ENCODE measurements around the gene PDZD8. TPM values are rescaled to one million over a fixed set of nuclear protein-coding genes. Genes with fewer than 3 reads are reported as not detected.

The PDZD8 gene
- polyA plus RNA-seq, 1 experiment = 13.6 TPM

DNA sequence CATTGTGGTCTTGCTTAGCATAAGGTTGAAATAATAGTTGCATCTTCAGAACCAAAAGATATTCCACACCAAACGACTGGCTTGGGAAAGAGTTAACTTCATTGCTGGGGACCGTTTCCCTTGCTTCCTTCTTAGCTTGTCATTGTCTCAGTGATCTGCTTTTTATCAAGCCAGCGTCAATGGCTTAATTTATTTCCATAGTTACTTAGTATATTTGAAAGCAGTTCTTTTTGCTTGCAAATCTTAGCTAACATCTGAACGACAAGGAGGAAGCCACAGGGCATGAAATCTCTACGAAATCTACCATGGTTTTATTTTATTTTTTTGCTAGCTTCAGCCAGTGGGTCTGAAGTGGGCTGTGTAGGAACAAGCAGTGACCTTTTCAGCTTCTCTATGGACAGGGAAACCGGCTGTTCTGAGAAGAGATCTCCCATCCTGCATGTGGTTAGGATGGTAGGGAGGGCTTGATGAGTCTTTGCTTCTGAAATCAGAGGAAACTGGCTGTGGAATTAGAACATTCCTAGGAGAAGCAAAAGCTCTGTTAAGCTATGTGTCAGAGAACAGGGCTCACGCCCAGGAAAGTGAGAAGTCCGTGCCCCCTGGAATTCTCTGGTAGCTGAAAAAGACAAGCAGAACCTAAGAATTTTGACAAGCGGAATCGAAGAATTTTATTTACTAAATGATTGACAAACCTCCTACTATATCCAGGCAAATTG is 126.3 kb downstream of the PDZD8 start:
- ChIA-PET POLR2A (interaction anchor here (0.5 kb wide), 1 partner anchor 66 kb away, joined by 3 read pairs; no protein-coding TSS in a partner anchor), CTCF (interaction anchor here (0.6 to 4.1 kb wide), 5 partner anchors 23 to 1442 kb away, joined by 3 to 18 read pairs (median 3); no protein-coding TSS in a partner anchor)
- no peak for DNase-seq (ENCODE audit: low read depth)

DNA sequence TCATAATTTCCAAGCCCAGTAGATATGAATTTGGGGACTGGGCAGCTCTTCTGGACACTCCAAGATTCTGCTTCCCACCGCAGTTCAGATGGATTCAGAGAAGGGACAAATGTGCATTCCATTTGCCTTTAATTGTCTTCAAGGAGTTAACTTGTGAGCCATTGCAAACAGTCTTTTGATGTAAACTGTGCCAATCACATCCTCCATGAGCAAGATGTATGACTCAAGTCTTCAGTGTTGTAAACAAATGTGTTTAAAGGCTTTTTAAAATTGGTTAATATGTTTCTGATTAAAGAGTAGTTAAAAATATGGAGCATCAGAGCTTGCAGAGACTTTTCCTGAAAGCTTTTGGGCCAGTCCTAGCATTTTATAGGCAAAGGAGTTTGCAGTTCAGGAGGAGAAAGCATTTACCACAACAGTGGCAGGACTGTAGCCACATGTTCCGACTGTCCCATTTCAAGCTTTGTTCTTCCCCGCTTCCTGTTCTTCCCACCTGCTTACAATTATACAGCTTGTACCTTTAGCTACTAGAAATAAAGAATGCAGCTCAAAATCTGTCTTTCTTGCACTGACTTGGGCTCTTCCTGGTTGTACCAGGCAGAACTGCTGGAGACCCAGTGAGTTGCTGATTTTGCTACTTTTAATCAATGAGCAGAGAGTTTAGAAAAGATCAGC is 128.1 kb downstream of the PDZD8 start:
- ChIA-PET POLR2A (interaction anchor here (0.6 kb wide), 1 partner anchor 1263 kb away, joined by 3 read pairs; no protein-coding TSS in a partner anchor), CTCF (interaction anchor here (1.1 to 6.1 kb wide), 3 partner anchors 30 to 95 kb away, joined by 3 to 27 read pairs (median 9); no protein-coding TSS in a partner anchor)
- Histone ChIP-seq H3K36me3 (ENCODE audit: control insufficient read depth, insufficient read depth, low read length) (no peaks in the 10 kb centered on the region), H3K27me3 (ENCODE audit: control insufficient read depth, insufficient read depth, low read length) (peaks cover 5% of the 10 kb centered on the region), H3K4me3 (ENCODE audit: low read depth, low read length) (no peak overlapping the region)
- peak; percentile 4 for DNase-seq (ENCODE audit: low read depth)
- TF ChIP-seq, protein P1, sequence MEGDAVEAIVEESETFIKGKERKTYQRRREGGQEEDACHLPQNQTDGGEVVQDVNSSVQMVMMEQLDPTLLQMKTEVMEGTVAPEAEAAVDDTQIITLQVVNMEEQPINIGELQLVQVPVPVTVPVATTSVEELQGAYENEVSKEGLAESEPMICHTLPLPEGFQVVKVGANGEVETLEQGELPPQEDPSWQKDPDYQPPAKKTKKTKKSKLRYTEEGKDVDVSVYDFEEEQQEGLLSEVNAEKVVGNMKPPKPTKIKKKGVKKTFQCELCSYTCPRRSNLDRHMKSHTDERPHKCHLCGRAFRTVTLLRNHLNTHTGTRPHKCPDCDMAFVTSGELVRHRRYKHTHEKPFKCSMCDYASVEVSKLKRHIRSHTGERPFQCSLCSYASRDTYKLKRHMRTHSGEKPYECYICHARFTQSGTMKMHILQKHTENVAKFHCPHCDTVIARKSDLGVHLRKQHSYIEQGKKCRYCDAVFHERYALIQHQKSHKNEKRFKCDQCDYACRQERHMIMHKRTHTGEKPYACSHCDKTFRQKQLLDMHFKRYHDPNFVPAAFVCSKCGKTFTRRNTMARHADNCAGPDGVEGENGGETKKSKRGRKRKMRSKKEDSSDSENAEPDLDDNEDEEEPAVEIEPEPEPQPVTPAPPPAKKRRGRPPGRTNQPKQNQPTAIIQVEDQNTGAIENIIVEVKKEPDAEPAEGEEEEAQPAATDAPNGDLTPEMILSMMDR (IDR thresholded peaks at IDR 0.05; ENCODE audit: insufficient read depth, low read depth, low read length) = no peak

More for the DNA sequence above, 126.3 kb downstream of the PDZD8 start:
- Histone ChIP-seq H3K36me3 (ENCODE audit: control insufficient read depth, insufficient read depth, low read length) (no peaks in the 10 kb centered on the region), H3K27me3 (ENCODE audit: control insufficient read depth, insufficient read depth, low read length) (peaks cover 3% of the 10 kb centered on the region), H3K4me3 (ENCODE audit: low read depth, low read length) (no peak overlapping the region)
- TF ChIP-seq, protein P1 (IDR thresholded peaks at IDR 0.05; ENCODE audit: insufficient read depth, low read depth, low read length) = no peak

DNA sequence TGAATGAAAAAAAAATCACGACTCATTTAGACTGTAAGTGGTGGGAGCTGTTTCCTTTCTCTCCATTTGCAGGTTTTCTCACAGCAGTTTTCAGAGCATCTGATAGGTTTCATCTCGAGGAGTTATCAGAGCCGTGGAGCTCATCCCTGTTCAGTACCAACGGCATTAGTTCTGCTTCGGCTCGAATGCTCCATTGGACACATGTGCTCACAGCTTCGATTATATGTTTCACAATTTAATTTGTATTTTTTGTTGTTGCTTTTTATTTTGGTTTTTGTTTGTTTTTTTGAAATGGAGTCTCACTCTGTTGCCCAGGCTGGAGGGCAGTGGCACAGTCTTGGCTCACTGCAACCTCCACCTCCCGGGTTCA is 132.8 kb downstream of the PDZD8 start:
- DNase-seq (ENCODE audit: low read depth) = no peak
- ChIA-PET POLR2A (no interaction called here), CTCF (interaction anchor here (1.0 to 6.1 kb wide), 3 partner anchors 25 to 78 kb away, joined by 3 to 27 read pairs (median 4); no protein-coding TSS in a partner anchor)
- peaks cover 8% of the 10 kb centered on the region for H3K27me3 ChIP-seq (ENCODE audit: control insufficient read depth, insufficient read depth, low read length)
- H3K4me3 ChIP-seq (ENCODE audit: low read depth, low read length) = no peak overlapping the region
- no peaks in the 10 kb centered on the region for H3K36me3 ChIP-seq (ENCODE audit: control insufficient read depth, insufficient read depth, low read length)
- TF ChIP-seq, protein P1 (IDR thresholded peaks at IDR 0.05; ENCODE audit: insufficient read depth, low read depth, low read length) = no peak

DNA sequence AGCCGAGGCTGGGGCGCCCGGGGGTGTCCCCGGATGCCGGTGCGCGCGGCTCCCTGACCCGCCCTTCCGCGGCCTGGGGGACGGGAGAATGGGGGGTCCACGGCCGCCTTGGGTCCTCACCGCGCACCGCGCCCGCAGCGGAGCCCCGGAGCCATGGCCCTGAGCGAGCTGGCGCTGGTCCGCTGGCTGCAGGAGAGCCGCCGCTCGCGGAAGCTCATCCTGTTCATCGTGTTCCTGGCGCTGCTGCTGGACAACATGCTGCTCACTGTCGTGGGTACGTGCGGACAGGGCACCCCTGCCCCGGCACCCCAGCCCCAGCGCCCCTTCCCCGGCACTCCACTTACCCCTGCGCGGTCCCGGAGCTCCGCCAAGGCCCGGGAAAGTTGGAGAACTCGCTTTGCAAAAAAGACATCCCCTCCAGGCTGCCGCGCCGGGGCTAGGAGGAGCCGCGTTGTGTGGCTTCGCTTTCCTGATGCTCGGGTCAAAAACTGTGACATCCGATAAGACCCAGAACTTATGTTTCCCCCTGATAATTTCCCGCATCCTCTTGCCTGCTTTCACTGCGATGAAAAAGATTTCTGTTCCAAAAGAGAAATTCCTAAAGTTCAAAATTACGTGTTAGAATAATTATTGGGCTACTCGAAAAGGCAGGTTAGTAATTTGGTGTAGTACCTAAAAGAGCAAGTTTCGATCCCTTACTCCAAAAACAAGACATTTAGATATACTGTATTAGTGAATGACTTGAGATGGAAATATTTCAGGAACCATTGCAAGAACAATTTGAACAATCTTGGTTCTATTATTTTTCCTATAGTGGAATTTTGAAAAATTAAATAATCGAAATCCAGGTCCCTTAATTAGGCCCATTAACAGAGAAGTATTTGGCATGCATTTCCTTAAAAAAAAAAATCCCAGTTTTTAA is 133.4 kb downstream of the PDZD8 start:
- no peak overlapping the region for H3K4me3 ChIP-seq (ENCODE audit: low read depth, low read length)
- TF ChIP-seq, protein P1 (IDR thresholded peaks at IDR 0.05; ENCODE audit: insufficient read depth, low read depth, low read length) = no peak
- H3K27me3 ChIP-seq (ENCODE audit: control insufficient read depth, insufficient read depth, low read length) = peaks cover 8% of the 10 kb centered on the region
- POLR2A ChIA-PET = no interaction called here
- no peak for DNase-seq (ENCODE audit: low read depth)
- CTCF ChIA-PET = interaction anchor here (1.0 to 6.1 kb wide), 4 partner anchors 25 to 79 kb away, joined by 3 to 27 read pairs (median 8); no protein-coding TSS in a partner anchor
- H3K36me3 ChIP-seq (ENCODE audit: control insufficient read depth, insufficient read depth, low read length) = no peaks in the 10 kb centered on the region
